ENCODE data around the gene YTHDC2.

GRCh38 chr5:113513384-113514288 lies at the start of gene YTHDC2:
- peak; percentile 68; the same call in 1 of the 2 replicates for TF ChIP-seq ZNF274 (CRISPR knock-in tag; IDR thresholded peaks at IDR 0.05)
- peak; percentile 56; the same call in 1 of the 2 replicates for TF ChIP-seq E2F5 (CRISPR knock-in tag; conservative IDR thresholded peaks at IDR 0.05)
- no peak for TF ChIP-seq KDM1A (CRISPR knock-in tag; IDR thresholded peaks at IDR 0.05)
- no peak for TF ChIP-seq HMGA1 (CRISPR knock-in tag; conservative IDR thresholded peaks at IDR 0.05)
- TF ChIP-seq SOX6 (IDR thresholded peaks at IDR 0.05), result no peak
- TF ChIP-seq SOX6 (CRISPR knock-in tag; IDR thresholded peaks at IDR 0.05), result peak; percentile 38; the same call in 1 of the 2 replicates
- no peak for TF ChIP-seq CEBPB (IDR thresholded peaks at IDR 0.05; ENCODE audit: borderline replicate concordance, low read depth, low read length)
- TF ChIP-seq NFRKB (IDR thresholded peaks at IDR 0.05), result no peak

Measured in HepG2 (cell line).